Stimulated activated memory B cell treated with anti-CD40 and anti-IgM and Interleukin-4, amounts not matched to agents 10 μg/mL and 1 μg/mL and 100 μg/mL, for 72 hours (primary cell): Measurements from ENCODE around the gene TBC1D10A.

Source experiments
- ATAC-seq: fragments of 150-1000 bp; cut with Tn5 transposase; 2 replicates; pipeline ENCODE4 v1.10.0; 2021
- H3K27ac Mint-ChIP-seq: one replicate; pipeline ENCODE4 v1.8.0; 2022; ENCODE audit warnings: mild to moderate bottlenecking, mixed read lengths
- H3K27me3 Mint-ChIP-seq: one replicate; pipeline ENCODE4 v1.8.0; 2022; ENCODE audit warnings: mixed read lengths
- H3K36me3 Mint-ChIP-seq: one replicate; pipeline ENCODE4 v1.8.0; 2022; ENCODE audit warnings: mixed read lengths
- H3K4me1 Mint-ChIP-seq: one replicate; pipeline ENCODE4 v1.8.0; 2022; ENCODE audit warnings: mixed read lengths
- H3K4me3 Mint-ChIP-seq: one replicate; pipeline ENCODE4 v1.8.0; 2022; ENCODE audit warnings: mild to moderate bottlenecking, moderate library complexity, mixed read lengths
- H3K9me3 Mint-ChIP-seq: one replicate; pipeline ENCODE4 v1.8.0; 2022; ENCODE audit warnings: mixed read lengths

TBC1D10A gene

GRCh38 chr22:30333707-30334087, 7.0 kb upstream of the TBC1D10A start:
- Mint-ChIP-seq H3K27me3 (no peaks in the 10 kb centered on the region), H3K9me3 (no peaks in the 10 kb centered on the region), H3K36me3 (peaks cover 72% of the 10 kb centered on the region), H3K4me1 (peaks cover 8% of the 10 kb centered on the region), H3K27ac (no peak overlapping the region), H3K4me3 (no peak overlapping the region)
- no peak for ATAC-seq

- no peak for ATAC-seq
- Mint-ChIP-seq H3K4me1 (peaks cover 8% of the 10 kb centered on the region), H3K27me3 (no peaks in the 10 kb centered on the region), H3K27ac (peak overlapping the region; percentile 22), H3K9me3 (no peaks in the 10 kb centered on the region), H3K4me3 (no peak overlapping the region), H3K36me3 (peaks cover 66% of the 10 kb centered on the region)
These were observed 6.4 kb upstream of the TBC1D10A start for GRCh38 chr22:30332994-30333706.

GRCh38 chr22:30332551-30332950, 5.8 kb upstream of the TBC1D10A start:
- H3K9me3 Mint-ChIP-seq, result no peaks in the 10 kb centered on the region
- no peak overlapping the region for H3K4me3 Mint-ChIP-seq
- no peak for ATAC-seq
- H3K27me3 Mint-ChIP-seq, result no peaks in the 10 kb centered on the region
- H3K4me1 Mint-ChIP-seq, result peaks cover 14% of the 10 kb centered on the region
- peaks cover 63% of the 10 kb centered on the region for H3K36me3 Mint-ChIP-seq
- H3K27ac Mint-ChIP-seq, result peak overlapping the region; percentile 22

GRCh38 chr22:30328466-30329049, 1.8 kb upstream of the TBC1D10A start:
- Mint-ChIP-seq H3K4me3 (no peak overlapping the region), H3K9me3 (no peaks in the 10 kb centered on the region), H3K27ac (no peak overlapping the region), H3K27me3 (no peaks in the 10 kb centered on the region), H3K36me3 (peaks cover 30% of the 10 kb centered on the region), H3K4me1 (peaks cover 39% of the 10 kb centered on the region)
- no peak for ATAC-seq

GRCh38 chr22:30327864-30328345, 1.2 kb upstream of the TBC1D10A start:
- peak overlapping the region; percentile 91 for H3K27ac Mint-ChIP-seq
- no peaks in the 10 kb centered on the region for H3K27me3 Mint-ChIP-seq
- H3K4me3 Mint-ChIP-seq, result peak overlapping the region; percentile 87
- H3K9me3 Mint-ChIP-seq, result no peaks in the 10 kb centered on the region
- peaks cover 46% of the 10 kb centered on the region for H3K4me1 Mint-ChIP-seq
- no peak for ATAC-seq
- peaks cover 25% of the 10 kb centered on the region for H3K36me3 Mint-ChIP-seq

- Mint-ChIP-seq H3K36me3 (peaks cover 24% of the 10 kb centered on the region), H3K4me3 (peak overlapping the region; percentile 89), H3K27me3 (no peaks in the 10 kb centered on the region), H3K4me1 (peaks cover 54% of the 10 kb centered on the region), H3K9me3 (no peaks in the 10 kb centered on the region), H3K27ac (peak overlapping the region; percentile 30)
- peak; percentile 62 for ATAC-seq
These were observed 461 bp downstream of the TBC1D10A start for GRCh38 chr22:30326255-30326705.

- Mint-ChIP-seq H3K27me3 (no peaks in the 10 kb centered on the region), H3K4me1 (peaks cover 59% of the 10 kb centered on the region), H3K4me3 (peak overlapping the region; percentile 89), H3K27ac (peak overlapping the region; percentile 30), H3K36me3 (peaks cover 27% of the 10 kb centered on the region), H3K9me3 (no peaks in the 10 kb centered on the region)
- ATAC-seq, result no peak
These were observed 952 bp downstream of the TBC1D10A start for GRCh38 chr22:30325724-30326254.

GRCh38 chr22:30325065-30325720, 1.5 kb downstream of the TBC1D10A start:
- no peak for ATAC-seq
- Mint-ChIP-seq H3K36me3 (peaks cover 27% of the 10 kb centered on the region), H3K4me3 (peak overlapping the region; percentile 89), H3K9me3 (no peaks in the 10 kb centered on the region), H3K27ac (peak overlapping the region; percentile 30), H3K4me1 (peaks cover 65% of the 10 kb centered on the region), H3K27me3 (no peaks in the 10 kb centered on the region)

- Mint-ChIP-seq H3K27ac (no peak overlapping the region), H3K4me1 (peaks cover 75% of the 10 kb centered on the region), H3K4me3 (peak overlapping the region; percentile 11), H3K36me3 (peaks cover 27% of the 10 kb centered on the region), H3K9me3 (no peaks in the 10 kb centered on the region), H3K27me3 (no peaks in the 10 kb centered on the region)
- no peak for ATAC-seq
These were observed 2.6 kb downstream of the TBC1D10A start for GRCh38 chr22:30324014-30324730.

- H3K4me3 Mint-ChIP-seq, result no peak overlapping the region
- no peaks in the 10 kb centered on the region for H3K9me3 Mint-ChIP-seq
- H3K36me3 Mint-ChIP-seq, result peaks cover 36% of the 10 kb centered on the region
- H3K27me3 Mint-ChIP-seq, result no peaks in the 10 kb centered on the region
- ATAC-seq, result no peak
- peaks cover 84% of the 10 kb centered on the region for H3K4me1 Mint-ChIP-seq
- no peak overlapping the region for H3K27ac Mint-ChIP-seq
These were observed 3.5 kb downstream of the TBC1D10A start for GRCh38 chr22:30323246-30323645.

GRCh38 chr22:30321461-30321860, 5.3 kb downstream of the TBC1D10A start:
- ATAC-seq, result no peak
- no peaks in the 10 kb centered on the region for H3K9me3 Mint-ChIP-seq
- no peak overlapping the region for H3K4me3 Mint-ChIP-seq
- H3K4me1 Mint-ChIP-seq, result peaks cover 80% of the 10 kb centered on the region
- no peaks in the 10 kb centered on the region for H3K27me3 Mint-ChIP-seq
- peaks cover 40% of the 10 kb centered on the region for H3K36me3 Mint-ChIP-seq
- H3K27ac Mint-ChIP-seq, result no peak overlapping the region

- no peaks in the 10 kb centered on the region for H3K27me3 Mint-ChIP-seq
- peaks cover 81% of the 10 kb centered on the region for H3K4me1 Mint-ChIP-seq
- no peaks in the 10 kb centered on the region for H3K9me3 Mint-ChIP-seq
- ATAC-seq, result no peak
- no peak overlapping the region for H3K27ac Mint-ChIP-seq
- peaks cover 38% of the 10 kb centered on the region for H3K36me3 Mint-ChIP-seq
- H3K4me3 Mint-ChIP-seq, result no peak overlapping the region
These were observed 6.7 kb downstream of the TBC1D10A start for GRCh38 chr22:30320021-30320556.

- Mint-ChIP-seq H3K4me3 (no peak overlapping the region), H3K27me3 (no peaks in the 10 kb centered on the region), H3K27ac (peak overlapping the region; percentile 58), H3K4me1 (peaks cover 81% of the 10 kb centered on the region), H3K9me3 (no peaks in the 10 kb centered on the region), H3K36me3 (peaks cover 37% of the 10 kb centered on the region)
- no peak for ATAC-seq
These were observed 7.8 kb downstream of the TBC1D10A start for GRCh38 chr22:30318799-30319419.

- no peak overlapping the region for H3K4me3 Mint-ChIP-seq
- H3K4me1 Mint-ChIP-seq, result peaks cover 80% of the 10 kb centered on the region
- no peaks in the 10 kb centered on the region for H3K27me3 Mint-ChIP-seq
- no peaks in the 10 kb centered on the region for H3K9me3 Mint-ChIP-seq
- peaks cover 42% of the 10 kb centered on the region for H3K36me3 Mint-ChIP-seq
- H3K27ac Mint-ChIP-seq, result peak overlapping the region; percentile 58
- ATAC-seq, result no peak
These were observed 9.0 kb downstream of the TBC1D10A start for GRCh38 chr22:30317778-30318177.
